Stimulated activated CD8-positive, alpha-beta memory T cell treated with anti-CD3 and anti-CD28 coated beads, Interleukin-15, amount 100 ng/mL, for 48 hours (primary cell): Measurements from ENCODE around the gene QKI.
"Not testable (repeated sequence)": the region's sequence is repeated elsewhere in the genome, so short reads cannot be mapped to it uniquely, and the experiment has no call there.

Source experiments
- DNase-seq, 2 donors: peaks; one replicate each; pipeline ENCODE4 v3.0.0-alpha.2; 2020; ENCODE audit warnings: low read depth in 2 of 2

The QKI gene

GRCh38 chr6:163414946-163415619, 565 bp downstream of the QKI start:
- DNase-seq = no peak

- no peak for DNase-seq
Measured at GRCh38 chr6:163415620-163416556, 1.4 kb downstream of the QKI start.

GRCh38 chr6:163416557-163417253, 2.2 kb downstream of the QKI start:
- DNase-seq = no peak

GRCh38 chr6:163417595-163417994, 3.1 kb downstream of the QKI start:
- DNase-seq = no peak

- no peak for DNase-seq
Measured at GRCh38 chr6:163418311-163419029, 4.0 kb downstream of the QKI start.

GRCh38 chr6:163419413-163420288, 5.1 kb downstream of the QKI start:
- no peak for DNase-seq

- DNase-seq = no peak
Measured at GRCh38 chr6:163420289-163420614, 5.7 kb downstream of the QKI start.

- DNase-seq = no peak
Measured at GRCh38 chr6:163422550-163422949, 8.0 kb downstream of the QKI start.

GRCh38 chr6:163423696-163424095, 9.2 kb downstream of the QKI start:
- no peak for DNase-seq

GRCh38 chr6:163427498-163428254, 13.2 kb downstream of the QKI start:
- no peak for DNase-seq

GRCh38 chr6:163428373-163428772, 13.9 kb downstream of the QKI start:
- no peak for DNase-seq

- no peak for DNase-seq
Measured at GRCh38 chr6:163429858-163430448, 15.4 kb downstream of the QKI start.

GRCh38 chr6:163432300-163432699, 17.8 kb downstream of the QKI start:
- no peak for DNase-seq

- not testable (repeated sequence) for DNase-seq
Measured at GRCh38 chr6:163433486-163433885, 19.0 kb downstream of the QKI start.

- no peak for DNase-seq
Measured at GRCh38 chr6:163435023-163435422, 20.5 kb downstream of the QKI start.

- no peak for DNase-seq
Measured at GRCh38 chr6:163436843-163437242, 22.3 kb downstream of the QKI start.

GRCh38 chr6:163437466-163437865, 22.9 kb downstream of the QKI start:
- no peak for DNase-seq

- no peak for DNase-seq
Measured at GRCh38 chr6:163438298-163438939, 23.9 kb downstream of the QKI start.

- peak in 1 of 2 donors; percentile 23 for DNase-seq
Measured at GRCh38 chr6:163438940-163439335, 24.4 kb downstream of the QKI start.
